GM23338 (cell line): ENCODE results near the gene SLC25A25. TPM values are rescaled to one million over a fixed set of nuclear protein-coding genes. Genes with fewer than 3 reads are reported as not detected.

ENCODE experiments used
- CREB1 ChIP-seq: fragments of 250-450 bp; sonication (Bioruptor Pico); IDR thresholded peaks from 2 replicates; pipeline ENCODE4 v1.5.0; 2020; ENCODE audit warnings: low read depth, mild to moderate bottlenecking, moderate library complexity
- JUNB ChIP-seq: IDR thresholded peaks from one replicate; pipeline ENCODE4 v1.6.1; 2016; ENCODE audit warnings: antibody characterized with exemption; ENCODE audit not compliant: unreplicated experiment
- NANOG ChIP-seq: IDR thresholded peaks from 2 replicates; pipeline ENCODE4 v1.6.1; 2016; ENCODE audit warnings: antibody characterized with exemption, borderline replicate concordance
- POLR2AphosphoS5 ChIP-seq: IDR thresholded peaks from 2 replicates; pipeline ENCODE4 v1.6.1; 2016; ENCODE audit warnings: antibody characterized with exemption, low read depth
- STAT1 ChIP-seq: IDR thresholded peaks from one replicate; pipeline ENCODE4 v1.6.1; 2016; ENCODE audit warnings: antibody characterized with exemption; ENCODE audit not compliant: unreplicated experiment
- ZNF114 ChIP-seq: fragments of 250-450 bp; sonication (Bioruptor Pico); IDR thresholded peaks from 2 replicates; pipeline ENCODE4 v1.5.0; 2020; ENCODE audit warnings: mild to moderate bottlenecking, moderate library complexity
- ZNF331 ChIP-seq: fragments of 250-450 bp; sonication (Bioruptor Pico); IDR thresholded peaks from 2 replicates; pipeline ENCODE4 v1.5.0; 2020; ENCODE audit warnings: low read depth, mild to moderate bottlenecking, moderate library complexity
- polyA plus RNA-seq: library from polyadenylated mRNA; unstranded; fragments of >200 nt; fragmentation: Nextera tagmentation; extraction: Ambion mirVana; gene quantifications from 2 replicates; pipeline ENCODE4 v1.2.1, GENCODE V29; 2016
- total RNA-seq: library from RNA; depleted of rRNA; stranded (reverse); fragments of >200 nt; shearing (Covaris generic); gene quantifications from 2 replicates; pipeline ENCODE4 v1.2.3, GENCODE V29; 2014
- TF ChIP-seq, protein P1 (sequence below): fragments of 250-450 bp; sonication (Bioruptor Pico); IDR thresholded peaks from 2 replicates; pipeline ENCODE4 v1.5.0; 2020; ENCODE audit warnings: mild to moderate bottlenecking, moderate library complexity
- TF ChIP-seq, protein P2 (sequence below): IDR thresholded peaks from 2 replicates; pipeline ENCODE4 v1.6.1; 2016; ENCODE audit warnings: antibody characterized with exemption

The SLC25A25 gene
- total and polyA plus RNA-seq, 2 experiments from 2014 or later = 7.1 to 27.0 TPM

DNA sequence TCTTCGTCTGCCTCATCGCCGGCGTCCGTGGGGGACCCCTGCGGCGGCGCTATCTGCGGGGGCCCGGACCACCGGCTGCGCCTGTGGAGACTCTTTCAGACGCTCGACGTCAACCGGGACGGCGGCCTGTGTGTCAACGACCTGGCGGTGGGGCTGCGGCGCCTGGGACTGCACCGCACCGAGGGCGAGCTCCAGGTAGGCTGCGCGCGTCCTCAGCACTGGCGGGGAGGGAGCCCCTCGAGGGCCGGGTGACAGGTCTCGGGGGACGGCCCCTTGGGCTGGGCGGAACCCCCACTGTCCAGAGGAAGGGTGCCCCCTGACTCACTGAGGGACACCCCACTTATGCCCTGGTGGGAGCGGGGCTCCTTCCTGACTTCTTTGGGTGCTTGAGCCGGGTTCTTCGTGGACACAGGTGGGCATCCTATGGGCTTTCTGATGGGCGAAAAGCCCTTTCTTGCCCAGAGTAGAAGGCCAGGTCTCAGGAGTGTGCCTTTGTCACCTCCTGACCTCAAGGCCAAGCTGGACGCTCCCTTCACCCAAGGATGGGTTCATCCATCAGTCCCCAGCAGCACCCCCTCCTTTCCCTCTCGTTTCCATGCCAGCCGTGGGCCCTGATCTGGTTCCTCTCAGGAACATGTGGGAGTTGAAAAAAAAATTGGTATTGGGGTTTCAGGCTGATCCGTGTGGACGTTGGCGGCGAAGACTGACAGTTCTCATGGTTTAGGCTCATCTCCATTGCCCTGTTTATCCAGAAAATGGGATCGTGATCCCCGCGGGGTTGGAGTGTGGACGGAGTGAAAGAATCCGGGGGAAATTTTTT lies 564 bp downstream of the SLC25A25 start (continued):
- TF ChIP-seq, protein P1, sequence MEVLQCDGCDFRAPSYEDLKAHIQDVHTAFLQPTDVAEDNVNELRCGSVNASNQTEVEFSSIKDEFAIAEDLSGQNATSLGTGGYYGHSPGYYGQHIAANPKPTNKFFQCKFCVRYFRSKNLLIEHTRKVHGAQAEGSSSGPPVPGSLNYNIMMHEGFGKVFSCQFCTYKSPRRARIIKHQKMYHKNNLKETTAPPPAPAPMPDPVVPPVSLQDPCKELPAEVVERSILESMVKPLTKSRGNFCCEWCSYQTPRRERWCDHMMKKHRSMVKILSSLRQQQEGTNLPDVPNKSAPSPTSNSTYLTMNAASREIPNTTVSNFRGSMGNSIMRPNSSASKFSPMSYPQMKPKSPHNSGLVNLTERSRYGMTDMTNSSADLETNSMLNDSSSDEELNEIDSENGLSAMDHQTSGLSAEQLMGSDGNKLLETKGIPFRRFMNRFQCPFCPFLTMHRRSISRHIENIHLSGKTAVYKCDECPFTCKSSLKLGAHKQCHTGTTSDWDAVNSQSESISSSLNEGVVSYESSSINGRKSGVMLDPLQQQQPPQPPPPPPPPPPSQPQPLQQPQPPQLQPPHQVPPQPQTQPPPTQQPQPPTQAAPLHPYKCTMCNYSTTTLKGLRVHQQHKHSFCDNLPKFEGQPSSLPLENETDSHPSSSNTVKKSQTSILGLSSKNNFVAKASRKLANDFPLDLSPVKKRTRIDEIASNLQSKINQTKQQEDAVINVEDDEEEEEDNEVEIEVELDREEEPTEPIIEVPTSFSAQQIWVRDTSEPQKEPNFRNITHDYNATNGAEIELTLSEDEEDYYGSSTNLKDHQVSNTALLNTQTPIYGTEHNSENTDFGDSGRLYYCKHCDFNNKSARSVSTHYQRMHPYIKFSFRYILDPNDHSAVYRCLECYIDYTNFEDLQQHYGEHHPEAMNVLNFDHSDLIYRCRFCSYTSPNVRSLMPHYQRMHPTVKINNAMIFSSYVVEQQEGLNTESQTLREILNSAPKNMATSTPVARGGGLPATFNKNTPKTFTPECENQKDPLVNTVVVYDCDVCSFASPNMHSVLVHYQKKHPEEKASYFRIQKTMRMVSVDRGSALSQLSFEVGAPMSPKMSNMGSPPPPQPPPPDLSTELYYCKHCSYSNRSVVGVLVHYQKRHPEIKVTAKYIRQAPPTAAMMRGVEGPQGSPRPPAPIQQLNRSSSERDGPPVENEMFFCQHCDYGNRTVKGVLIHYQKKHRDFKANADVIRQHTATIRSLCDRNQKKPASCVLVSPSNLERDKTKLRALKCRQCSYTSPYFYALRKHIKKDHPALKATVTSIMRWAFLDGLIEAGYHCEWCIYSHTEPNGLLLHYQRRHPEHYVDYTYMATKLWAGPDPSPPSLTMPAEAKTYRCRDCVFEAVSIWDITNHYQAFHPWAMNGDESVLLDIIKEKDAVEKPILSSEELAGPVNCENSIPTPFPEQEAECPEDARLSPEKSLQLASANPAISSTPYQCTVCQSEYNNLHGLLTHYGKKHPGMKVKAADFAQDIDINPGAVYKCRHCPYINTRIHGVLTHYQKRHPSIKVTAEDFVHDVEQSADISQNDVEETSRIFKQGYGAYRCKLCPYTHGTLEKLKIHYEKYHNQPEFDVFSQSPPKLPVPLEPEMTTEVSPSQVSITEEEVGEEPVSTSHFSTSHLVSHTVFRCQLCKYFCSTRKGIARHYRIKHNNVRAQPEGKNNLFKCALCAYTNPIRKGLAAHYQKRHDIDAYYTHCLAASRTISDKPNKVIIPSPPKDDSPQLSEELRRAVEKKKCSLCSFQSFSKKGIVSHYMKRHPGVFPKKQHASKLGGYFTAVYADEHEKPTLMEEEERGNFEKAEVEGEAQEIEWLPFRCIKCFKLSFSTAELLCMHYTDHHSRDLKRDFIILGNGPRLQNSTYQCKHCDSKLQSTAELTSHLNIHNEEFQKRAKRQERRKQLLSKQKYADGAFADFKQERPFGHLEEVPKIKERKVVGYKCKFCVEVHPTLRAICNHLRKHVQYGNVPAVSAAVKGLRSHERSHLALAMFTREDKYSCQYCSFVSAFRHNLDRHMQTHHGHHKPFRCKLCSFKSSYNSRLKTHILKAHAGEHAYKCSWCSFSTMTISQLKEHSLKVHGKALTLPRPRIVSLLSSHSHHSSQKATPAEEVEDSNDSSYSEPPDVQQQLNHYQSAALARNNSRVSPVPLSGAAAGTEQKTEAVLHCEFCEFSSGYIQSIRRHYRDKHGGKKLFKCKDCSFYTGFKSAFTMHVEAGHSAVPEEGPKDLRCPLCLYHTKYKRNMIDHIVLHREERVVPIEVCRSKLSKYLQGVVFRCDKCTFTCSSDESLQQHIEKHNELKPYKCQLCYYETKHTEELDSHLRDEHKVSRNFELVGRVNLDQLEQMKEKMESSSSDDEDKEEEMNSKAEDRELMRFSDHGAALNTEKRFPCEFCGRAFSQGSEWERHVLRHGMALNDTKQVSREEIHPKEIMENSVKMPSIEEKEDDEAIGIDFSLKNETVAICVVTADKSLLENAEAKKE (CRISPR knock-in tag) = no peak
- TF ChIP-seq STAT1 (no peak), CREB1 (CRISPR knock-in tag) (no peak), NANOG (no peak), ZNF331 (CRISPR knock-in tag) (no peak), ZNF114 (CRISPR knock-in tag) (no peak), POLR2AphosphoS5 (no peak), JUNB (no peak)
- TF ChIP-seq, protein P2, sequence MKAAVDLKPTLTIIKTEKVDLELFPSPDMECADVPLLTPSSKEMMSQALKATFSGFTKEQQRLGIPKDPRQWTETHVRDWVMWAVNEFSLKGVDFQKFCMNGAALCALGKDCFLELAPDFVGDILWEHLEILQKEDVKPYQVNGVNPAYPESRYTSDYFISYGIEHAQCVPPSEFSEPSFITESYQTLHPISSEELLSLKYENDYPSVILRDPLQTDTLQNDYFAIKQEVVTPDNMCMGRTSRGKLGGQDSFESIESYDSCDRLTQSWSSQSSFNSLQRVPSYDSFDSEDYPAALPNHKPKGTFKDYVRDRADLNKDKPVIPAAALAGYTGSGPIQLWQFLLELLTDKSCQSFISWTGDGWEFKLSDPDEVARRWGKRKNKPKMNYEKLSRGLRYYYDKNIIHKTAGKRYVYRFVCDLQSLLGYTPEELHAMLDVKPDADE = no peak
